Tibial artery (tissue), 4 donors: ENCODE results near the gene CTPS1.

Source experiments
- DNase-seq, 2 donors: peaks; one replicate each; pipeline ENCODE4 v3.0.0-alpha.2; 2019
- H3K27ac ChIP-seq, 2 donors: fragments of 200-600 bp; sonication (generic) in 1 of 2; 1 replicate in 1 of 2; 2 replicates in 1 of 2; pipeline ENCODE4 v1.5.1; 2018 to 2019; ENCODE audit warnings: mild to moderate bottlenecking in 1 of 2
- H3K27me3 ChIP-seq, 2 donors: fragments of 200-600 bp; sonication (generic) in 1 of 2; one replicate each; pipeline versions ENCODE4 v1.5.1 to v1.6.0; 2016 to 2019
- H3K36me3 ChIP-seq, 3 donors: fragments of 200-600 bp; sonication (generic) in 2 of 3; one replicate each; pipeline ENCODE4 v1.5.1; 2016 to 2019; ENCODE audit warnings: mild to moderate bottlenecking in 2 of 3
- H3K4me1 ChIP-seq, 4 donors: fragments of 200-600 bp; sonication (generic) in 2 of 4; 1 replicate in 3 of 4; 2 replicates in 1 of 4; pipeline ENCODE4 v1.5.1; 2016 to 2019
- H3K4me3 ChIP-seq, 2 donors: fragments of 200-600 bp; sonication (generic) in 1 of 2; 1 replicate in 1 of 2; 2 replicates in 1 of 2; pipeline ENCODE4 v1.5.1; 2018 to 2019; ENCODE audit warnings: mild to moderate bottlenecking in 2 of 2
- H3K9me3 ChIP-seq, 3 donors: fragments of 200-600 bp; sonication (generic) in 1 of 3; one replicate each; pipeline ENCODE4 v1.5.1; 2016 to 2019
- CTCF ChIP-seq, 2 experiments: fragments of 200-600 bp in 1 of 2; fragments of 450-650 bp in 1 of 2; IDR thresholded peaks; one replicate each; pipeline ENCODE4 v1.5.1; 2017 to 2019; ENCODE audit warnings: antibody characterized with exemption in 2 of 2, mild to moderate bottlenecking in 1 of 2, moderate library complexity in 1 of 2
- intact Hi-C: fragments of 100-400 bp; cut with DNase I; formaldehyde crosslinking; loops from one replicate; pipeline ENCODE4 v1.15.0; 2023; ENCODE audit warnings: low total_unique reads

Gene CTPS1

GRCh38 chr1:40971966-40972365 is 7.5 kb upstream of the CTPS1 start:
- H3K9me3 ChIP-seq, result no peaks in the 10 kb centered on the region
- intact Hi-C loops, result no loop called here
- no peak overlapping the region for H3K4me3 ChIP-seq
- H3K27me3 ChIP-seq, result no peaks in the 10 kb centered on the region
- peak in 1 of 2 donors; percentile 23 for DNase-seq
- no peak for TF ChIP-seq CTCF (IDR thresholded peaks at IDR 0.05)
- no peaks in the 10 kb centered on the region for H3K36me3 ChIP-seq
- peaks cover 0 to 21% (median 9%) of the 10 kb centered on the region in 4 donors for H3K4me1 ChIP-seq
- H3K27ac ChIP-seq, result no peak overlapping the region

GRCh38 chr1:40973912-40974311 is 5.6 kb upstream of the CTPS1 start:
- H3K27me3 ChIP-seq, result no peaks in the 10 kb centered on the region
- H3K9me3 ChIP-seq, result no peaks in the 10 kb centered on the region
- intact Hi-C loops, result no loop called here
- H3K36me3 ChIP-seq, result no peaks in the 10 kb centered on the region
- peaks cover 0 to 27% (median 6%) of the 10 kb centered on the region in 4 donors for H3K4me1 ChIP-seq
- TF ChIP-seq CTCF (IDR thresholded peaks at IDR 0.05), result no peak
- no peak overlapping the region for H3K4me3 ChIP-seq
- DNase-seq, result no peak
- no peak overlapping the region for H3K27ac ChIP-seq

- Histone ChIP-seq H3K9me3 (no peaks in the 10 kb centered on the region), H3K36me3 (no peaks in the 10 kb centered on the region), H3K4me1 (peaks cover 0 to 30% (median 8%) of the 10 kb centered on the region in 4 donors), H3K27ac (no peak overlapping the region), H3K27me3 (no peaks in the 10 kb centered on the region), H3K4me3 (no peak overlapping the region)
- intact Hi-C loops, result no loop called here
- peak in 1 of 2 donors; percentile 28 for DNase-seq
- no peak for TF ChIP-seq CTCF (IDR thresholded peaks at IDR 0.05)
Measured at GRCh38 chr1:40974945-40975344, 4.6 kb upstream of the CTPS1 start.

- Histone ChIP-seq H3K4me3 (no peak overlapping the region), H3K36me3 (no peaks in the 10 kb centered on the region), H3K9me3 (no peaks in the 10 kb centered on the region), H3K27ac (peak overlapping the region; percentile 91 to 97), H3K4me1 (peaks cover 0 to 50% (median 25%) of the 10 kb centered on the region in 4 donors), H3K27me3 (no peaks in the 10 kb centered on the region)
- no peak for TF ChIP-seq CTCF (IDR thresholded peaks at IDR 0.05)
- no peak for DNase-seq
- intact Hi-C loops, result no loop called here
Measured at GRCh38 chr1:40976952-40977690, 2.4 kb upstream of the CTPS1 start.

GRCh38 chr1:40977716-40978115 is 1.8 kb upstream of the CTPS1 start:
- peaks cover 0 to 56% (median 28%) of the 10 kb centered on the region in 4 donors for H3K4me1 ChIP-seq
- H3K27ac ChIP-seq, result peak overlapping the region; percentile 91 to 97
- H3K9me3 ChIP-seq, result no peaks in the 10 kb centered on the region
- no peak for DNase-seq
- H3K4me3 ChIP-seq, result no peak overlapping the region
- TF ChIP-seq CTCF (IDR thresholded peaks at IDR 0.05), result no peak
- intact Hi-C loops, result no loop called here
- H3K36me3 ChIP-seq, result no peaks in the 10 kb centered on the region
- no peaks in the 10 kb centered on the region for H3K27me3 ChIP-seq
